COLO668 (cell line): Measurements from ENCODE around the gene CHD6.

Source experiments
- DNase-seq: peaks from one replicate; lab custom pipeline; 2025; ENCODE audit not compliant: unreplicated experiment; lab: John Stamatoyannopoulos, UW

The CHD6 gene

GRCh38 chr20:41355598-41356203 is 262.5 kb downstream of the CHD6 start:
- DNase-seq, result no peak

- DNase-seq, result no peak
These were observed 263.0 kb downstream of the CHD6 start for GRCh38 chr20:41355192-41355591.

GRCh38 chr20:41353530-41353929 is 264.6 kb downstream of the CHD6 start:
- DNase-seq, result no peak

- DNase-seq, result no peak
These were observed 265.5 kb downstream of the CHD6 start for GRCh38 chr20:41352666-41353065.

- no peak for DNase-seq
These were observed 266.1 kb downstream of the CHD6 start for GRCh38 chr20:41352106-41352505.
